ENCODE measurements around the gene ROBO3.
A peak's percentile ranks its signal among the peaks of the same experiment; 100 is the strongest.

Gene ROBO3

DNA sequence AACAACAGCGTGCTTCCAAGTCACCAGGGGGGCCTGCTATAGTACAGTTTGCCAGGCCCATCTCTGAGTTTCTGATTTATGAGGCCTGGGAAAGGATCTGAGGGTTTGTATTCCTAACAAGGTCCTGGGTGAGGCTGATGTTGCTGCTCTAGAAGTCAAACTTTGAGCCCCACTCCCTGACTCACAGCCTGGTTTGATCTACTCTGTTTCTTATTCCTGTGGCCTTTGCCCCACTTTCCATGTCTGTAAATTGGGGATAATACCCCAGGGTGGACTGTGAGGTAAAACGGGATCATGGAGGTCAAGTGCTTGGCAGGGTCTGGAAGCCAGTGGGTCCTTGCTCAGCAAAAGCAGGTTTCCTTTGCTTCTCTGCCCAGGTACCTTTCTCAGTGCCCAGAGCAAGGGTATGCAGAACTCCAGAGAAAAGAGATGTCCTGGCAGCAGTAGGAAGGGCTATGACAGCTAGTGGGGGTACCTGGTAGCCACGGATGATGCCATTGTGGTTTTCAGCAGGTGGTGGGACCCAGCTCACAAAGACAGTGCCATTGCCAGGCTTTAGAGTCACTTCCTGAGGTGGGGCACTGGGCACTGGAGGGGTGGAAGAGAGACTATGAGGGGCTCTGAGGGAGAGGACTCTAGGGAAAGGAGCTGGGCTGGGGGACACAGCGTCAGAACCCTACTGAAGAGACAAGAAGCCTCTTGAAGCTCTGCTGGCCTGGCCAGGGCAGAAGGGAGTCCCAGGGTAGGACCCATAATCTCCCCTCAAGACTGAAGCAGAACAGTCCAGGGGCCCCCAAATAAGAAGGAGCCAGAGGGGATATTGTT is 29.6 kb downstream of the ROBO3 start:
- no peak for DNase-seq

DNA sequence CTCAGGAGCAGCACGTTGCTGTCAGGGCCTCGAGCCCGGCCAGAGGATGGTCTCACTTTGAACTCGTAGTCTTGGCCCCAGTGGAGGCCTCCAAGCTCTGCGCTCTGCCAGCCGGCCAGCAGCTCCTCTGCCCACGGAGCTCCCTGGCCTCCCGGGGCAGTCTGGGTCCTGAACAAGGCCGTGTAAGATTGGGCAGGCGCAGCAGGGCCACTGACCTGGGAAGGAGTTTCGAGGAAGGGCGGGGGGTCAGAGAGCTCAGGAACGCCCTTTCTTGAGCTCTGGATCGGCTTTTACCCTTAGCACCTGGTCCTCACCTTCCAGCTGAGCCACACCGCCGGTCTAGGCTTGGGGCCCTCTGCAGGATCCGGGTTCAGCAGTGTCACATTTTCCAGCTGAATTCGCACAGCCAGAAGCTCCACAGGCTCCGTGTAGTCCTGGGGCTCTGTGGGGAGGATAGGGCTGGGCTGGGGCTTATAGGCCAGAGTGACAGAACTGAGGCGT is 30.3 kb downstream of the ROBO3 start:
- no peak for DNase-seq

DNA sequence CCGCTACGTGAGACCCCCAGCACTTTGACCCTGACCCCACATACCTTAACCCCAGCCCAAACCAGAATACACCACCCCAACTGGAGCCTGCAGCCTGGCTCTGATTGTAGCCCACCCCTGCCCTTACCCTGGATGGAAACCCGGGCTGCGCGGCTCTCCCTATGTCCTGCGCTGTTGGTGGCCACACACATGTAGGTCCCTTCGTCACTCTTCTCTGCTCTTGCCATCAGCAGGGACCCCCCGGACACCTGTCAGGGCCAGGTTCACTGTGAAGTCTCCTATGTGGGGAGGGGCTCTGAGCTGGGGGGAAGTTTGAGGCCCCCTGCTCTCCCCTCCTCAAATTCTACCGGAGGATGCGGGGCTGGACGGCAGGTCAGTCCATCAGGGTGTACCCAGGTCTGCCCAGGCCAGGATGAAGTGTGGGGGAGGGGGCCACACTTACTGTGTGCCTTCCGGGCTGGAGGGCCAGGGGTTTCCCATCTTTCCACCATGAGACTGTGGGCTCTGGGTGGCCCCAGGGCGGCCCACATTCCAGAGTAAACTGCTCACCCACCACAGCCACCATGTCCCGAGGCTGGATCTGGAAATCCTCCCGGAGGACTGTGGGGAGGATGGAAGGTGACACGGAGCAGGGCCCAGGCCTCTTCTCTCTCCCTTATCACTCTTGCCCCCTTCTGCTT is 31.0 kb downstream of the ROBO3 start:
- no peak for DNase-seq

DNA sequence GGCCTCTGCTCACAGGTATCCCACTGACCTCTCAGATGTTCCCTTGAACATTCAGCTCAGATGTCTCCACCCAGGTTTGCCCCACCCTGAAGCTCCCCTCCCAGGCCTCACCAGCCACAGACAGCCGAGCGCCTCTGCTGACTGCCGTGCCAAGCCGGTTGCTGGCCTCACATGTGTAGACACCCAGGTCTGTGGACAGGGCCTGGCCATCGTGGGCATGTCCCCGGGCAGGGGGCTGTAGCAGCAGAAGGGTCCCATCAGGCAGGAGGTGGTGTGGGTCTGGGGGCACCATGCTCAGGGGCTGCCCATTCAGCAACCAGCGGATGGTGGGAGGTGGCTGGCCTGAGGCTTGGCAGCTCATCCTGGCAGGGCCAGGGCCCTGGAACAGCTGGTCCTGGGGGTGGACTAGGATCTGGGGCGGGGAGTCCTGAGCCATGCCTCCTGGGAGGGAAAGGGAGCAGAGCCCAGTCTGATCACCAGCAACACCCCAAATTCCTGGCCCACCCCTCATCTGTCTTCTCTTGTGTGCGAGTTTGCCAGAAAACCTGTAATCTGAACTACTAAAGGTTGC is 31.7 kb downstream of the ROBO3 start:
- DNase-seq = no peak

DNA sequence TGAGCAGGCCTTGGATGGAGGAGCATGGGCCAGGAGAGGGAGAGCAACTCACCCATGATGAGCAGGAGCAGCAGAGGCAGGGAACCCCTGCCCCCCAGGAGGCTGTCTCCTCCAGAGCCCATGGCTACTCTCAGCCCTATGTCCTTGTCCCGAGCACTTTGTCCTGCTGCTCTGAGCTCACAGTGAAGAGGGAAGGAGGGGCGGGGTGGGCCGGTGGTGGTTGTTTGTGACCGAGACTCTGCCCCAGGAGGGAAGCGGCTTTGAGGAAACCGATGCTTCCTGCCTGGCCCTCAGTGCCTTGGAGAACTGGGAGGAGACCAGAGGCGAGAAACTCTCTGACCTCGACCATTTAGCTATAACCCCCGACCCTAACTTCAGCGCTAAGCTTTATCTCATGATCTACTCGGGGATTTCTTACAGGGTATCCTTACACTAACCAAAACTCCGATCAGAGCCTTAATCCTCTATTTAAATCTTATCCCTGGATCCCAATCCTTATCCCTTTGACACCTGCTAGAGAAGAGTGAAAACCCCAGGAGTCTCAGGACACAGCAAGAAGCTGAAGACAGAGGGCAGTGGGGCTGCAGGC is 32.5 kb downstream of the ROBO3 start, which contains the start of gene ROBO4:
Gene ROBO4, minus strand, starts transcription at position 192 of the 589 bp plus-strand sequence. Its CDS starts 70 bp downstream, at position 122.
- no peak for DNase-seq

DNA sequence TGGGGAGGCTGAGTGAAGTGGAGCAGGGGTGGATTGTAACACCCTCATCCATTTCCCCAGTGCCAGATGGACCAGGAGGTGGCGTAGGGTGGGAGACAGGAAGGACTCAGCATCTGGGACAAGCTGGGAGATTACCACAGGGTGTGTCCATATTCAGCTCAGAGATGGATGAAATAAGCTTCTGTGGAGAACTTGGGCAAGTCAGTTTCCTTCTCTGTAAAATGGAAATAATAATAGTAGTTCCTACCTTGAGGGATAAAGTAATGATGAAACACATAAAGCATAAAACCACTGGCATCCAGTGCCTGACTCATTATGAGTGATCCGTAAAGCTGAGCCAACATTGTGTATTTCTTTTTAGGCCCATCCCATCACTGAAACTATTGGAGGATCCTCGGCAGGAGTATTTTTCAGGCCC is 33.0 kb downstream of the ROBO3 start:
- DNase-seq = no peak

DNA sequence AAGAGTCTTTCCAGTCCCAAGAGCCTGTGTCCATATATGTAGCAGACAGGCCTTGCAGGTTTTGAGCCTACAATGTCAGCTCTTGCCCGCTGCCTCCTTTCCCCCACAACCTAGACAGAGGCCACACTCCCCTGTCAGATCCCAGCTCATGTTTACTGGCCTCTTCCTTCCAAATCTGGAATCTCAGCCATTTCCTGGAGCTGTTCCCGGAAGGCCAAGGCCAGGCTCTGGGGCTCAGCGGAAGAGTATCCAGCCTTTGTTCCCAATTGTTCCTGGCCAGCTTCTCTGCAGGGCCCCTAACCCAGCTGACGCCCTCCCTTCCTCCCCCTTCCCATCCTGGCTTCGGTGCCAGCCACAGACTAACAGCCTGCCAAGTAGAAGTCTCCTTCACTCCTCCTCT is 33.5 kb downstream of the ROBO3 start:
- DNase-seq = no peak

DNA sequence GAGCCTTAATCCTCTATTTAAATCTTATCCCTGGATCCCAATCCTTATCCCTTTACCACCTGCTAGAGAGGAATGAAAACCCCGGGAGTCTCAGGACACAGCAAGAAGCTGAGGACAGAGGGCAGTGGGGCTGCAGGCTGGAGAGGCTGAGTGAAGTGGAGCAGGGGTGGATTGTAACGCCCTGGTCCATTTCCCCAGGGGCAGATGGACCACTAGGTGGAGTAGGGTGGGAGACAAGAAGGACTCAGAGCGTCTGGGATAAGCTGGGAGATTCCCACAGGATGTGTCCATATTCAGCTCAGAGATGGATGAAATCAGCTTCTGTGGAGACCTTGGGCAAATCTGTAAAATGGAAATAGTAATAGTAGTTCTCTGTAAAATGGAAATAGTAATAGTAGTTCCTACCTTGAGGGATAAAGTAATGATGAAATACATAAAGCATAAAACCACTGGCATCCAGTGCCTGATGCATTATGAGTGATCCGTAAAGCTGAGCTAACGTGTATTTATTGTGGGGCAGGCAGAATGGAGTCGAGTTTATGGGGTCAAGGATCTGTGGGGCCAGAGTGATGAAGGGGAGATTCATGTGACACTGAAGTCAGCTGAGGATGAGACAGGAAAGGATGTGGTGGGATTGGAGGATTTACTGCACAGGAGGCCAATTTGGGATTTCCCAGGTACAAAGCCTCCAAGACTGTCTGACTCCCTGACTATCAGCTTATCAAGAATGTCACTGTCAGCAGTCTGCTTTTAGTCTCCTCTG is 34.3 kb downstream of the ROBO3 start:
- DNase-seq = no peak

DNA sequence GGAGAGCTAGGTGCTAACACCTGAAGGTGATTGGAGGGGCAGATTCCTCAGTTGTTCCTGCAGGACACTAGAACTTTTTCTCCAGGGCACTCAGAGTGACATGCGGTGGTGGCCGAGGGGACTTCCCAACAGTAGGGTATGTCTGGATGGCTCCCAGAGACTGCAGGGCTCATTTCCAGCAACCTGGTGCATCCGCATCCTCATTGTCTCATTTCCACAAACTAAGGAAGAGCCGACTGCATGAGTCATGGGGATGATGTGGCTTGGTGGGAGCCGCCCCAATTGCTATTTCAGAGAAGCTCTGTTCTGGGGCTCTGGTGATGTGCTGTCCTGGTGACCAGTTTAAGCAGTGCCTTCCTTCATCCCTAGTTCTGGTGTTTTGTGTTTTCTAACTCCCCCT is 35.2 kb downstream of the ROBO3 start:
- DNase-seq = no peak

DNA sequence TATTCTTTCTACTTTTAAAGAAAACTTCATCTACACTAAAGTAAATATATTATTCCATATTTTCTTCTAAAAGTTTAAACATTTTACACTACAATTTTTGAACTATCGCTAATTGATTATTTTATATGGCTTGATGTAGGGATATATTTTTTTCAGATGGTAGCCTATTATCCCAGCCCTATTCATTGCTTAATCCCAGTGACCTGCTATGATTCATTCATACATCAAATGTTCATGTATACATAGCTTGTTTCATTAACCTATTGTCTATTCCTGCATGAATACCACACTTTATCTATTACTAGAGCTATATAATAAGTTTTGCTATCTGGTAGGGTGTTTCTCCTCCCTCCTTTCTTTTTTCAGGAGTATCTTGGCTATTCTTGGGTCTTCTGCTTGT is 37.4 kb downstream of the ROBO3 start:
- no peak for DNase-seq

DNA sequence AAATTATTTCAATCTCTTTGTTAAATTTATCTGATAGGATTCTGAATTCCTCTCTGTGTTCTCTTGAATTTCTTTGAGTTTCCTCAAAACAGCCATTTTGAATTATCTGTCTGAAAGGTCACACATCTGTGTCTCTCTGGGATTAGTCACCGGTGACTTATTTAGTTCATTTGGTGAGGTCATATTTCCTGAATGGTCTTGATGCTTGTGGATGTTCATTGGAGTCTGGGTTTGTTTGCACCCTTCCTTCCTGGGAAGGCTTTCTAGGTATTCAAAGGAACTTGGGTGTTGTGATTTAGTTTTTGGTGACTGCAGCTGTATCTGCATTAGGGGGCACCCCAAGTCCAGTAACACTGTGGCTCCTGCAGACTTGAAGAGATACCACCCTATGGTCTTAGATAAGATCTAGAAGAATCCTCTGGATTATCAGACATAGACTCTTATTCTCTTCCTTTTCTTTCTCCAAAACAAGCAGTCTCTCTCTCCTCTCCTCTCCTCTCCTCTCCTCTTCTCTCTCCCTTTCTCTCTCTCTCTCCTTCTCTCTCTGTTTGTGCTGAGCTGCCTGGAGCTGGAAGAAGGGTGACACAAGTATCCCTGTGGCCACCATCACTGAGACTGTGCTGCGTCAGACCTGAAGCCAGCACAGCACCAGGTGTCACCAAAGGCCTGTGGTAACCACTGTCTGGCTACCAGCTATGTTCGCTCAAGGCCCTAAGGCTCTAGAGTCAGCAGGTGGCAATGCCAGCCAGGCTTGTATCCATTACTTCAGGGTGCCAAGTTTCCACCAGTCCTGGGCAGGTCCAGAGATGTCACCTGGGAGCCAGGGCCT is 50.5 kb downstream of the ROBO3 start:
- no peak for DNase-seq

DNA sequence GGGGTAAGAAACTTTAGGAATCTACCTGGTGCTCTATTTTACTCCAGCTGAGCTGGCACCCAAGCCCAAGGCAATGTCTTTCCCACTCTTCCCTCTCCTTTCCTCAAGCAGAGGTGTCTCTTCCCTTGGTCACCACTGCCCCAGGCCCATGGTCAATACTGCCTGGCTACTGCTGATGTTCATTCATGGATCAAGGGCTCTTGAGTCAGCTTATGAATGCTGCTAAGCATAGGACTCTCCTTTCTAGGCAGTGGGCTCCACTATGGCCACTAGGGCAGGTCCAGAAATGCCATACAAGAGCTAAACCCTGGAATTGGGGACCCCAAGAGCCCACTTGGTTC is 51.1 kb downstream of the ROBO3 start:
- DNase-seq = no peak

DNA sequence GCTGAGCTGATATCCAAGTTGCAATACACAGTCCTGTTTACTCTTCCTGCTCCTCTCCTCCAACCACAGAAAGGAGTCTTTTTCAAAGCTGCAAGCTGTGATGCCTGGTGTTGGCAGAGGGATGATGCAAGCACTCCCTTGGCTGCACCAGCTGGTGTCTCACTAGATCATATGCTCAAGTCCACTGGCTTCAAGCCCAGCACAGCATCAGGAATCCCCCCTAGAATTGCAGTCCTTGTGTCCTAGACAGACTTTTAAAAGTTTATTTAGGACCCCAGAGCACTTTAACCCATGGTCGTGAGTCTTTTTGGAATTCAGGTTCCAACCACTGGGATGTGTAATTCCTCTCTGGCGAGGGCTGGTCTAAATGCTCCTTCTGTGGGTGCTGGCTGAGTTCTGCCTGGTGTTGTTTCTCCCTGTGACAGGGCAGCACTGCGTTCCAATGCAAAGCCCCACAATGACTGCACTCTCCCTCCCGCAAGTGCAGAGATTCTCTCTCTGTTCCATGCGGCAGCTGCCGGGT is 51.9 kb downstream of the ROBO3 start:
- DNase-seq = no peak

DNA sequence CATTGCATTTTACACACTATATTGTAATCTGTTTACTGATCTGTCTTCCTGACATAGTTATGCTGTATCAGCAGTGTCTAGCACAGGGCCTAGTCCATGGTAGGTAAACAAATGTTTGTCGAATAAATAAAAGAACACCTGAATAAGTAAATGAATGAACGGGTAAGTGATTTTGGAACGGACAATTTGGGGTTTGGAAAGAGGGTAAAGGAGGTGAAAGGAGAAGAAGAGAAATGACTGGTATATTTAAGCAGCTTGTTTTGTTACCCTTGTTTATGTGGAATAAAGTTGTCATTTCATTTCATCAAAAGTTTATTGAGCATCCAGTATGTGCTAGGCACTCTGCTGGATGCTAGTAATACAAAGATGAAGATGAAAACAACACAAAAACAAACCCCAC is 53.7 kb downstream of the ROBO3 start, which contains the start of gene HEPN1:
Gene HEPN1, plus strand, starts transcription at position 301 of the 400 bp plus-strand sequence.
- DNase-seq = no peak

DNA sequence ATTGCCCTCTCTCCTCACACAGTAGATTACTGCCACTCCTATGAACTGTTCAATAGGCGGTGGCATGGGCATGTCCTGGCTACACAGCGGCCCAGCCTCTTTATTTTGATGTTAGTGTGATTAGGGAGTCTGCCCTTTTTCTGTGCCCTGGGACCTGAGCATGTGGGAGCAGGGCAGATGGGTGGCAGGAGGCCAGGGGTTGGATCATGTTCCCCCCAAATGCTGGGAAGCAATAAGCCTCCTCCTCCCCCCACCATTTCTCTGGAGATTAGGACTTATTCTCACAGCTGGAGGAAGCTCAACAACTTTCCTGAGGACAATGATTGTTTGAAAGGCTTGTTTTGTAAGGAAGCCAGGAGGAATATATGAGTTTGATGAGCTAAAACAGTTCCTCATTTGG is 54.7 kb downstream of the ROBO3 start:
- no peak for DNase-seq

DNA sequence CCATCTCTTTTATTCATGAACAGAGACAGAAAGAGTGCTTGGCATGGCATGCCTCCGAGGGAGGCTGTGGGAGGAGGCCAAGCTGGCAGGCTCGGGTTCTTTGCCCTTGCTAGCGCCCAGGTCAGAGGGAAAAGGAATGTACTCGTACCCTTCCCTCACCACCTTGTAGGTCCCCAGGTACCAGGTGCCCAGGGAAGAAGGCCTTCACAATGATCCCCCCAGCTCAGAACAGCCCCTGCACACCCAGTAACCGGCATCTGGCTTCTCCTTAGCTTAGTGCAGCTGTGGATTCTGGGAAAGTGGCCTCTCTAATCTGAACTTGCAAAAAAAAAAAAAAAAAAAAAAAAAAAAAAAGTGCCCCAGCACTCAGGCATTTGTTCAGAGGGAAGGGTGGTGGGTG is 55.1 kb downstream of the ROBO3 start:
- DNase-seq = no peak

DNA sequence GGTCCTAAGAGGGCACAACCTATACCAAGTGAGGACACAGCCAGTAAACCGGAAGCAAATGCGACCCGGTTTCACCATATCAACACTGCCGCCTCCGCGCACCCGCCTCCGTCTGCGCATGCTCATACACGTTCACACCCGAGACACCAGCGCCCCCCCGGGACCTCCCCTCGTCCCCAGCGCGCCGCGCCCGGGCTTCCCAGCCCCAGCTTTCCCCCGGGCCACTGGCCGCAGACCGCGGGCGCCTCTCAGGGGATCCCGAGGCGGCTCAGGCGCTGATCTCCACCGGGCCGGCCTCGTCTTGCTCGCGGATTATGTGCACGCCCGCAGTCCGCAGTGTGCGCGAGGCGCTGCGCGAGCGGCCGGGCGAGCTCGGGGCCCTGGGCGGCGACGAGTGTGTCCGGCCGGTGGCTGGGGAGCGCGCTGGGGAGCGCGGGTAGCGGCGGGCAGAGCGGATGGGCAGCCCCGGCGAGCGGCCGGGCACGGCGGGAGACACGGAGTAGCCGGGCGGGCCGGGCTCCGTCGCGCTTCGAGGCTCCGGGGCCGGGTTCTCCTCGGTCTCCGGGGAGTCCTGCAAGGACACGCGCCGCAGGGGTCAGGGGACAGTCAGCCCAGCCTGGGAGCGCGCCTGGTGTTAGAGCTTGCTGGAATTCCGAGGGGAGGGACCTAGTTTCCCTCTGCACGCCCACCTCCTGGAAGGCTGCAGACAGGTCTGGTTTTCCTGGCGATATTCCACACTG is 55.8 kb downstream of the ROBO3 start:
- peak; percentile 52 for DNase-seq

DNA sequence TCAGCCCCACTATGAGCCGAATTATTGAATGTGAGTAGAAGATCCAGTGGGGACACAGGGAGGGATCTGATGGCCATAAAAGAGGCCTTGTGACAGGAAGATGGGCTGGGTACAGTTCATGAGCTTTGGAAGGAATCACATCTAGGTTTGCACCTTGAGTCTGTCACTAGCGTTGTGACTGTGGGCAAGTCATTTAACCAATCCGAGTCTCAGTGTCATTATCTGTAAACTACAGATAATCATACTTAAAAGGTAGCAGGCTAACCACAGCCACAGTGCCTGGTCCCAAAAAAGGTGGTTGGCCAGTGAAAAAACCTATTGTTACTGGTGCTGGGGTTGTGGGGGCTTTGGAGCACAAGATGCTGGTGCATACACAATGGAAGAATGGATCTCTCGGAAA is 57.6 kb downstream of the ROBO3 start:
- no peak for DNase-seq

DNA sequence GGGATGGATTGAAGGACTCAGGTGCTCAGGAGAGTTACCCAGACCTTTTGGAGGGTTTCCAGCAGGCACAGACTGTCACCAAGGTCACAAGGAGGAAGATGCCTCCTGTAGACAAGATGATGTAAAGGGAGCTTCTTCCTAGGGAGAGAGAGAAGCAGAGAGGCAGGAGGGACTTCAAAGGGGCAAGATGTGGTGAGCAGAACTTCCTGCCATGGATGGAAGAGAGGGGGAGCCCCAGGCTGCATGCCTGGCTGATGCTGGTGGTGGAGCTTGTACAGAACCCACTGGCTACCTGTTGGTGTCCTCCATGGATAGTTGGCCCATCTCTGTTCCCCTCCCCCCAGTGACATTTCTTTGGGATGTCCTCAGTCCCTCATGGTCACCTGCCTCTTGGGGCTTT is 58.1 kb downstream of the ROBO3 start:
- DNase-seq = no peak

DNA sequence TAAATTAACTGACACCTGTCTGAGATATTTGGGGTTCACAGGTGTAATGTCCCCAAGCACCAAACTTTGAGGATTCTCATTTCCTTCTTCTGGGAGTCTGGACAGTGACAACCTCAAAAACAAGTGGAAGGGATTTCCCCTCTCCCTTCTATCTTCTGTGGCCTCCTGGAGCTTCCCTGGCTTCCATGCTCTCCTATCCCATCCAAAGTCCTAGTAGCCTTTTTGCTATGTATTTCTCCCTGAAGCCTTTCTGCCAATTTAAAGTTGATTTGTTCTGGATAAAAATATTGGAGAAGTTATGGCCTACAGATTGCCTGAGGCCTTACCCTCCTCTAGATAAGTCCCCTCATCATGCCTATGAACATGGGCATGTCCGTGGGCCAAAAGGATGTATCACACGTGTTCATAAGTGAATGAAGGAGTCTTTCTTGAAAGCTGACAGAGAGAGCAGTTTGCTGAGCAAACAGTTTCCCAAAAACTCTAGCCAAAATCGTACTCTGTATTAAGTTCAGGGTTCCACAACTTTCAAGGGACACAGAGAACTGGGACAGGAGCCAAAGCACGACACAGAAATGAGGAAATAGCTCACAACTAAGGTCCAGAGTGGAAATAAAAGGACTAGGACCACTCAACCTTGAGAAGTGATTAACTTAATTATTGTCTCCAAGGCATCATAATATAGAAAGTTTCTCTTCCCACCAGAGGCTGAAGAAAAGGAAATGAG is 63.9 kb downstream of the ROBO3 start:
- DNase-seq = no peak

All from effector CD4-positive, alpha-beta T cell (primary cell).